Dendritic cell treated with granulocyte-macrophage colony-stimulating factor and Interleukin-4, amounts not matched to agents 40 ng/mL and 50 ng/mL, for 4 days (primary cell): ENCODE data around the gene EGR4.
A peak's percentile ranks its signal among the peaks of the same experiment; 100 is the strongest.

Experiments used
- H3K27ac Mint-ChIP-seq: one replicate; pipeline ENCODE4 v1.8.0; 2022; ENCODE audit warnings: mild to moderate bottlenecking, mixed read lengths
- H3K27me3 Mint-ChIP-seq: one replicate; pipeline ENCODE4 v1.8.0; 2022; ENCODE audit warnings: mild to moderate bottlenecking, mixed read lengths
- H3K36me3 Mint-ChIP-seq: one replicate; pipeline ENCODE4 v1.8.0; 2022; ENCODE audit warnings: low read depth, mixed read lengths
- H3K4me1 Mint-ChIP-seq: one replicate; pipeline ENCODE4 v1.8.0; 2022; ENCODE audit warnings: low read depth, mixed read lengths
- H3K4me3 Mint-ChIP-seq: one replicate; pipeline ENCODE4 v1.8.0; 2022; ENCODE audit warnings: mild to moderate bottlenecking, moderate library complexity, mixed read lengths
- H3K9me3 Mint-ChIP-seq: one replicate; pipeline ENCODE4 v1.8.0; 2022; ENCODE audit warnings: mixed read lengths
- intact Hi-C: fragments of 100-400 bp; cut with micrococcal nuclease; formaldehyde crosslinking; loops from one replicate; pipeline ENCODE4 v1.15.0; 2022

Gene EGR4

GRCh38 chr2:73255007-73255644 lies 38.2 kb downstream of the EGR4 start:
- Mint-ChIP-seq H3K9me3 (no peaks in the 10 kb centered on the region), H3K27me3 (no peaks in the 10 kb centered on the region), H3K4me1 (peaks cover 31% of the 10 kb centered on the region), H3K4me3 (no peak overlapping the region), H3K36me3 (peaks cover 88% of the 10 kb centered on the region), H3K27ac (no peak overlapping the region)
- intact Hi-C loops = no loop called here

GRCh38 chr2:73254343-73255006 lies 38.9 kb downstream of the EGR4 start:
- H3K4me3 Mint-ChIP-seq = no peak overlapping the region
- intact Hi-C loops = no loop called here
- H3K27me3 Mint-ChIP-seq = no peaks in the 10 kb centered on the region
- H3K36me3 Mint-ChIP-seq = peaks cover 88% of the 10 kb centered on the region
- H3K4me1 Mint-ChIP-seq = peaks cover 31% of the 10 kb centered on the region
- no peak overlapping the region for H3K27ac Mint-ChIP-seq
- no peaks in the 10 kb centered on the region for H3K9me3 Mint-ChIP-seq

- no peak overlapping the region for H3K4me3 Mint-ChIP-seq
- peak overlapping the region; percentile 30 for H3K27ac Mint-ChIP-seq
- intact Hi-C loops = no loop called here
These were observed 39.4 kb downstream of the EGR4 start for GRCh38 chr2:73253901-73254300.

GRCh38 chr2:73253400-73253799 lies 39.9 kb downstream of the EGR4 start:
- Mint-ChIP-seq H3K27ac (peak overlapping the region; percentile 30), H3K4me1 (peaks cover 31% of the 10 kb centered on the region), H3K36me3 (peaks cover 88% of the 10 kb centered on the region), H3K9me3 (no peaks in the 10 kb centered on the region), H3K4me3 (no peak overlapping the region), H3K27me3 (no peaks in the 10 kb centered on the region)
- intact Hi-C loops = no loop called here

More at GRCh38 chr2:73253901-73254300, 39.4 kb downstream of the EGR4 start:
- Mint-ChIP-seq H3K27me3 (no peaks in the 10 kb centered on the region), H3K36me3 (peaks cover 88% of the 10 kb centered on the region), H3K9me3 (no peaks in the 10 kb centered on the region), H3K4me1 (peaks cover 31% of the 10 kb centered on the region)

- Mint-ChIP-seq H3K36me3 (peaks cover 92% of the 10 kb centered on the region), H3K4me3 (no peak overlapping the region), H3K4me1 (peaks cover 26% of the 10 kb centered on the region), H3K9me3 (no peaks in the 10 kb centered on the region), H3K27ac (no peak overlapping the region), H3K27me3 (no peaks in the 10 kb centered on the region)
- intact Hi-C loops = no loop called here
These were observed 40.9 kb downstream of the EGR4 start for GRCh38 chr2:73252238-73253027.

GRCh38 chr2:73250872-73251846 lies 42.2 kb downstream of the EGR4 start:
- Mint-ChIP-seq H3K27ac (no peak overlapping the region), H3K36me3 (peaks cover 96% of the 10 kb centered on the region), H3K4me1 (peaks cover 26% of the 10 kb centered on the region), H3K4me3 (no peak overlapping the region), H3K9me3 (no peaks in the 10 kb centered on the region), H3K27me3 (no peaks in the 10 kb centered on the region)
- intact Hi-C loops = no loop called here

- Mint-ChIP-seq H3K9me3 (no peaks in the 10 kb centered on the region), H3K36me3 (peaks cover 95% of the 10 kb centered on the region), H3K4me1 (peaks cover 21% of the 10 kb centered on the region), H3K27me3 (no peaks in the 10 kb centered on the region), H3K27ac (no peak overlapping the region), H3K4me3 (no peak overlapping the region)
- intact Hi-C loops = no loop called here
These were observed 43.7 kb downstream of the EGR4 start for GRCh38 chr2:73249636-73250035.

- H3K4me1 Mint-ChIP-seq = no peaks in the 10 kb centered on the region
- no peaks in the 10 kb centered on the region for H3K9me3 Mint-ChIP-seq
- peaks cover 90% of the 10 kb centered on the region for H3K36me3 Mint-ChIP-seq
- no peaks in the 10 kb centered on the region for H3K27me3 Mint-ChIP-seq
- intact Hi-C loops = no loop called here
- no peak overlapping the region for H3K4me3 Mint-ChIP-seq
- H3K27ac Mint-ChIP-seq = no peak overlapping the region
These were observed 46.5 kb downstream of the EGR4 start for GRCh38 chr2:73246850-73247249.

GRCh38 chr2:73244580-73244979 lies 48.8 kb downstream of the EGR4 start:
- Mint-ChIP-seq H3K27me3 (no peaks in the 10 kb centered on the region), H3K27ac (no peak overlapping the region), H3K36me3 (peaks cover 89% of the 10 kb centered on the region), H3K9me3 (no peaks in the 10 kb centered on the region), H3K4me1 (no peaks in the 10 kb centered on the region), H3K4me3 (no peak overlapping the region)
- intact Hi-C loops = no loop called here

GRCh38 chr2:73243884-73244570 lies 49.3 kb downstream of the EGR4 start:
- no peaks in the 10 kb centered on the region for H3K9me3 Mint-ChIP-seq
- H3K36me3 Mint-ChIP-seq = peaks cover 89% of the 10 kb centered on the region
- H3K27ac Mint-ChIP-seq = no peak overlapping the region
- no peaks in the 10 kb centered on the region for H3K27me3 Mint-ChIP-seq
- intact Hi-C loops = no loop called here
- no peak overlapping the region for H3K4me3 Mint-ChIP-seq
- H3K4me1 Mint-ChIP-seq = no peaks in the 10 kb centered on the region
